ENCODE measurements around the gene PRKCE.
"Not testable (repeated sequence)": the region's sequence is repeated elsewhere in the genome, so short reads cannot be mapped to it uniquely, and the experiment has no call there.

PRKCE gene

GRCh38 chr2:45843136-45843535, 191.7 kb downstream of the PRKCE start:
- no peak for DNase-seq

- DNase-seq: no peak
Measured at GRCh38 chr2:45844796-45845457, 193.5 kb downstream of the PRKCE start.

- DNase-seq: no peak
Measured at GRCh38 chr2:45845566-45845965, 194.1 kb downstream of the PRKCE start.

GRCh38 chr2:45849491-45850283, 198.2 kb downstream of the PRKCE start:
- no peak for DNase-seq

- DNase-seq: no peak
Measured at GRCh38 chr2:45850558-45850957, 199.1 kb downstream of the PRKCE start.

GRCh38 chr2:45851111-45851510, 199.6 kb downstream of the PRKCE start:
- DNase-seq: no peak

GRCh38 chr2:45851576-45852304, 200.3 kb downstream of the PRKCE start:
- DNase-seq: no peak

GRCh38 chr2:45852450-45853150, 201.1 kb downstream of the PRKCE start:
- DNase-seq: no peak

- DNase-seq: no peak
Measured at GRCh38 chr2:45855374-45855773, 203.9 kb downstream of the PRKCE start.

- no peak for DNase-seq
Measured at GRCh38 chr2:45856391-45857274, 205.2 kb downstream of the PRKCE start.

- no peak for DNase-seq
Measured at GRCh38 chr2:45857275-45857609, 205.8 kb downstream of the PRKCE start.

GRCh38 chr2:45857867-45858520, 206.5 kb downstream of the PRKCE start:
- DNase-seq: no peak

- DNase-seq: not testable (repeated sequence)
Measured at GRCh38 chr2:45858872-45859271, 207.4 kb downstream of the PRKCE start.

- no peak for DNase-seq
Measured at GRCh38 chr2:45859682-45860081, 208.2 kb downstream of the PRKCE start.

- no peak for DNase-seq
Measured at GRCh38 chr2:45860136-45861121, 209.0 kb downstream of the PRKCE start.

- DNase-seq: no peak
Measured at GRCh38 chr2:45862843-45863242, 211.4 kb downstream of the PRKCE start.

GRCh38 chr2:45864121-45864520, 212.6 kb downstream of the PRKCE start:
- DNase-seq: no peak

GRCh38 chr2:45867349-45867748, 215.9 kb downstream of the PRKCE start:
- DNase-seq: no peak

GRCh38 chr2:45867800-45868199, 216.3 kb downstream of the PRKCE start:
- no peak for DNase-seq

- no peak for DNase-seq
Measured at GRCh38 chr2:45869165-45869501, 217.7 kb downstream of the PRKCE start.
